ENCODE results near the gene SLCO2A1. TPM values are rescaled to one million over a fixed set of nuclear protein-coding genes. Genes with fewer than 3 reads are reported as not detected.

The SLCO2A1 gene
- polyA plus RNA-seq, 10 donors: 0.88 to 6.6 (median 1.2) TPM

GRCh38 chr3:133953297-133953696 lies 76.4 kb downstream of the SLCO2A1 start:
- DNase-seq: no peak

GRCh38 chr3:133949438-133949837 lies 80.3 kb downstream of the SLCO2A1 start:
- DNase-seq: peak in 1 of 3 donors; percentile 72

- no peak for DNase-seq
Observed at GRCh38 chr3:133948996-133949395, 80.7 kb downstream of the SLCO2A1 start.

GRCh38 chr3:133948131-133948810 lies 81.5 kb downstream of the SLCO2A1 start:
- DNase-seq: no peak

GRCh38 chr3:133945381-133946095 lies 84.2 kb downstream of the SLCO2A1 start:
- no peak for DNase-seq

GRCh38 chr3:133944641-133945380 lies 84.9 kb downstream of the SLCO2A1 start:
- DNase-seq: peak in 2 of 3 donors; percentile 68 to 83

- DNase-seq: no peak
Observed at GRCh38 chr3:133944181-133944580, 85.5 kb downstream of the SLCO2A1 start.

GRCh38 chr3:133943639-133944141 lies 86.0 kb downstream of the SLCO2A1 start:
- DNase-seq: peak in 1 of 3 donors; percentile 86

GRCh38 chr3:133943031-133943535 lies 86.6 kb downstream of the SLCO2A1 start:
- no peak for DNase-seq

- DNase-seq: peak in 2 of 3 donors; percentile 53 to 75
Observed at GRCh38 chr3:133941415-133941821, 88.3 kb downstream of the SLCO2A1 start.

GRCh38 chr3:133940536-133940935 lies 89.2 kb downstream of the SLCO2A1 start:
- DNase-seq: no peak

- no peak for DNase-seq
Observed at GRCh38 chr3:133939463-133939835, 90.3 kb downstream of the SLCO2A1 start.

GRCh38 chr3:133938770-133939462 lies 90.8 kb downstream of the SLCO2A1 start:
- DNase-seq: peak in 1 of 3 donors; percentile 61

- DNase-seq: peak; percentile 71 to 85 (median 81)
Observed at GRCh38 chr3:133937756-133938601, 91.7 kb downstream of the SLCO2A1 start.

- no peak for DNase-seq
Observed at GRCh38 chr3:133937061-133937686, 92.6 kb downstream of the SLCO2A1 start.

- no peak for DNase-seq
Observed at GRCh38 chr3:133935843-133936769, 93.6 kb downstream of the SLCO2A1 start.

- DNase-seq: no peak
Observed at GRCh38 chr3:133934996-133935842, 94.5 kb downstream of the SLCO2A1 start.

Measured in muscle of back (tissue), 11 donors.